Right lobe of liver (tissue), 6 donors: ENCODE measurements around the gene RNF11. TPM values are rescaled to one million over a fixed set of nuclear protein-coding genes. Genes with fewer than 3 reads are reported as not detected.

Source experiments
- ATAC-seq, 4 donors: fragments of 200-7000 bp; cut with Tn5 transposase; one replicate each; pipeline ENCODE4 v1.9.1; 2020; ENCODE audit warnings: mild to moderate bottlenecking in 4 of 4, moderate library complexity in 4 of 4
- DNase-seq, 3 donors: peaks; one replicate each; pipeline ENCODE4 v3.0.0-alpha.2; 2020
- H3K27ac ChIP-seq, 3 donors: fragments of 200-600 bp; one replicate each; pipeline ENCODE4 v1.8.0; 2022
- H3K27me3 ChIP-seq, 2 donors: fragments of 200-600 bp; one replicate each; pipeline ENCODE4 v1.8.0; 2022
- H3K36me3 ChIP-seq, 4 donors: fragments of 200-600 bp; sonication (generic) in 1 of 4; one replicate each; pipeline versions ENCODE4 v1.5.1 to v1.8.0; 2017 to 2022; ENCODE audit warnings: control low read depth in 1 of 4
- H3K4me1 ChIP-seq, 4 donors: fragments of 200-600 bp; sonication (generic) in 1 of 4; one replicate each; pipeline versions ENCODE4 v1.5.1 to v1.8.0; 2017 to 2022; ENCODE audit warnings: control low read depth in 1 of 4
- H3K4me3 ChIP-seq, 3 donors: fragments of 200-600 bp; one replicate each; pipeline ENCODE4 v1.8.0; 2022
- H3K9me3 ChIP-seq, 4 donors: fragments of 200-600 bp; sonication (generic) in 1 of 4; one replicate each; pipeline versions ENCODE4 v1.5.1 to v1.8.0; 2017 to 2022; ENCODE audit warnings: control low read depth in 1 of 4
- CTCF ChIP-seq, 4 donors: fragments of 200-600 bp in 3 of 4; fragments of 450-650 bp in 1 of 4; IDR thresholded peaks; one replicate each; pipeline versions ENCODE4 v1.5.1 to v1.8.0; 2016 to 2022; ENCODE audit warnings: antibody characterized with exemption in 4 of 4, mild to moderate bottlenecking in 2 of 4
- POLR2A ChIP-seq: fragments of 450-650 bp; IDR thresholded peaks from one replicate; pipeline ENCODE4 v1.6.1; 2017; ENCODE audit warnings: antibody characterized with exemption, mild to moderate bottlenecking
- WGBS: methylation state at CpG from one replicate; pipeline ENCODE4 v1.1.6; 2018; ENCODE audit warnings: low coverage, low lambda C conversion rate; ENCODE audit not compliant: insufficient coverage; ENCODE audit errors: missing lambda C conversion rate; 5-methylcytosine and 5-hydroxymethylcytosine counted together
- intact Hi-C, 2 donors: fragments of 100-400 bp; cut with DNase I; formaldehyde crosslinking; loops; one replicate each; pipeline versions ENCODE4 v1.11.2 to v1.14.1; 2022
- total RNA-seq, 6 experiments: library from RNA; depleted of rRNA in 2 of 6; stranded (reverse); fragments of >200 nt in 2 of 6; fragmentation: NEBNext Ultra II Directional in 3 of 6; extraction: Animal tissue kit (Norgen Biotek cat#: 25700) in 3 of 6; gene quantifications; one replicate each; pipeline versions ENCODE4 v1.1.0 to v1.2.4, GENCODE V29; 2016 to 2023
- donor health status: DM: no; HTN: yes; CAD: no.
- donor health status: DM: no; HTN: no; CAD: no.
- donor health status: DM: no; HTN: no; CAD: no.
- donor health status: DM: no; HTN: yes; CAD: no.
- donor health status: DM: no; HTN: yes; CAD: no.

The RNF11 gene
- total RNA-seq, 6 experiments from 2014 or later: 35.1 to 60.1 (median 50.0) TPM

GRCh38 chr1:51264451-51264850, 28.4 kb downstream of the RNF11 start:
- no peak overlapping the region for H3K27ac ChIP-seq
- no peaks in the 10 kb centered on the region for H3K27me3 ChIP-seq
- no peak for DNase-seq
- 46% methylated on average over 3 of the region's 3 CpGs for WGBS
- H3K4me1 ChIP-seq: peaks cover 0 to 18% (median 2%) of the 10 kb centered on the region in 4 donors
- no peaks in the 10 kb centered on the region for H3K36me3 ChIP-seq
- H3K4me3 ChIP-seq: no peak overlapping the region
- intact Hi-C loops: no loop called here
- peak in 3 of 4 donors; percentile 30 to 45 (median 42) for ATAC-seq
- no peaks in the 10 kb centered on the region for H3K9me3 ChIP-seq
- TF ChIP-seq CTCF (IDR thresholded peaks at IDR 0.05) (no peak), POLR2A (no peak)

GRCh38 chr1:51265618-51266017, 29.5 kb downstream of the RNF11 start:
- DNase-seq: no peak
- peaks cover 0 to 6% (median 0%) of the 10 kb centered on the region in 4 donors for H3K4me1 ChIP-seq

GRCh38 chr1:51266181-51266580, 30.1 kb downstream of the RNF11 start:
- H3K4me1 ChIP-seq: peaks cover 0 to 4% (median 0%) of the 10 kb centered on the region in 4 donors

More at GRCh38 chr1:51265618-51266017, 29.5 kb downstream of the RNF11 start:
- no peak for ATAC-seq
- TF ChIP-seq POLR2A (no peak), CTCF (IDR thresholded peaks at IDR 0.05) (no peak)
- no peaks in the 10 kb centered on the region for H3K9me3 ChIP-seq
- peaks cover 0 to 3% (median 0%) of the 10 kb centered on the region in 4 donors for H3K36me3 ChIP-seq
- H3K4me3 ChIP-seq: no peak overlapping the region
- intact Hi-C loops: no loop called here
- H3K27me3 ChIP-seq: no peaks in the 10 kb centered on the region
- WGBS: 78% methylated on average over 4 of the region's 4 CpGs
- no peak overlapping the region for H3K27ac ChIP-seq

GRCh38 chr1:51266791-51267190, 30.7 kb downstream of the RNF11 start:
- Histone ChIP-seq H3K27me3 (no peaks in the 10 kb centered on the region), H3K36me3 (peaks cover 0 to 14% (median 0%) of the 10 kb centered on the region in 4 donors), H3K27ac (no peak overlapping the region), H3K4me3 (no peak overlapping the region), H3K4me1 (peaks cover 0 to 4% (median 0%) of the 10 kb centered on the region in 4 donors), H3K9me3 (no peaks in the 10 kb centered on the region)
- 84% methylated on average over 2 of the region's 4 CpGs for WGBS
- ATAC-seq (no peak), DNase-seq (no peak)
- intact Hi-C loops: no loop called here
- TF ChIP-seq CTCF (IDR thresholded peaks at IDR 0.05) (no peak), POLR2A (no peak)

More at GRCh38 chr1:51266181-51266580, 30.1 kb downstream of the RNF11 start:
- Histone ChIP-seq H3K36me3 (peaks cover 0 to 7% (median 0%) of the 10 kb centered on the region in 4 donors), H3K9me3 (no peaks in the 10 kb centered on the region), H3K27me3 (no peaks in the 10 kb centered on the region), H3K27ac (no peak overlapping the region), H3K4me3 (no peak overlapping the region)
- WGBS: 100% methylated on average over 1 of the region's 2 CpGs
- intact Hi-C loops: no loop called here
- ATAC-seq (no peak), DNase-seq (no peak)
- TF ChIP-seq POLR2A (no peak), CTCF (IDR thresholded peaks at IDR 0.05) (no peak)

- ATAC-seq: peak in 1 of 4 donors; percentile 45
- WGBS: 47% methylated on average over 2 of the region's 2 CpGs
- TF ChIP-seq POLR2A (no peak), CTCF (IDR thresholded peaks at IDR 0.05) (no peak)
- peaks cover 0 to 20% (median 0%) of the 10 kb centered on the region in 4 donors for H3K36me3 ChIP-seq
- H3K27ac ChIP-seq: no peak overlapping the region
- intact Hi-C loops: no loop called here
- no peaks in the 10 kb centered on the region for H3K27me3 ChIP-seq
- no peak for DNase-seq
- H3K4me1 ChIP-seq: no peaks in the 10 kb centered on the region
- no peaks in the 10 kb centered on the region for H3K9me3 ChIP-seq
- no peak overlapping the region for H3K4me3 ChIP-seq
Measured at GRCh38 chr1:51268634-51269033, 32.6 kb downstream of the RNF11 start.
